Left renal pelvis (tissue), 4 donors: ENCODE measurements around the gene CNTN2. TPM values are rescaled to one million over a fixed set of nuclear protein-coding genes. Genes with fewer than 3 reads are reported as not detected.

Experiments
- DNase-seq, 4 donors: peaks; one replicate each; pipeline ENCODE4 v3.0.0-alpha.2; 2013; ENCODE audit warnings: low read depth in 4 of 4, low spot score in 3 of 4
- polyA plus RNA-seq, 4 donors: library from polyadenylated mRNA; unstranded; fragments of 120-200 nt; gene quantifications; one replicate each; pipeline ENCODE4 v1.2.1, GENCODE V29; 2013; ENCODE audit not compliant: insufficient read length in 4 of 4

The CNTN2 gene
- polyA plus RNA-seq, 4 donors: 0.67 to 1.6 (median 0.78) TPM

GRCh38 chr1:205053296-205053695, 10.3 kb downstream of the CNTN2 start:
- DNase-seq: no peak

GRCh38 chr1:205054013-205054412, 11.0 kb downstream of the CNTN2 start:
- DNase-seq: no peak

GRCh38 chr1:205056188-205056611, 13.2 kb downstream of the CNTN2 start:
- DNase-seq: no peak

GRCh38 chr1:205056956-205057568, 14.1 kb downstream of the CNTN2 start:
- DNase-seq: no peak

GRCh38 chr1:205057808-205058575, 15.0 kb downstream of the CNTN2 start:
- no peak for DNase-seq

GRCh38 chr1:205058853-205059252, 15.8 kb downstream of the CNTN2 start:
- no peak for DNase-seq

GRCh38 chr1:205059660-205060059, 16.6 kb downstream of the CNTN2 start:
- DNase-seq: no peak

- no peak for DNase-seq
Measured at GRCh38 chr1:205060746-205061145, 17.7 kb downstream of the CNTN2 start.

GRCh38 chr1:205061227-205061626, 18.2 kb downstream of the CNTN2 start:
- no peak for DNase-seq

- DNase-seq: peak; percentile 56 to 73 (median 68)
Measured at GRCh38 chr1:205061665-205062069, 18.7 kb downstream of the CNTN2 start.

GRCh38 chr1:205062319-205062718, 19.3 kb downstream of the CNTN2 start:
- no peak for DNase-seq

GRCh38 chr1:205062895-205063294, 19.9 kb downstream of the CNTN2 start:
- no peak for DNase-seq

GRCh38 chr1:205064301-205064700, 21.3 kb downstream of the CNTN2 start:
- no peak for DNase-seq

- no peak for DNase-seq
Measured at GRCh38 chr1:205064741-205065316, 21.8 kb downstream of the CNTN2 start.

- DNase-seq: no peak
Measured at GRCh38 chr1:205065666-205066065, 22.7 kb downstream of the CNTN2 start.

GRCh38 chr1:205066141-205066818, 23.3 kb downstream of the CNTN2 start:
- no peak for DNase-seq

- no peak for DNase-seq
Measured at GRCh38 chr1:205067031-205067430, 24.0 kb downstream of the CNTN2 start.

GRCh38 chr1:205068001-205068400, 25.0 kb downstream of the CNTN2 start:
- no peak for DNase-seq

GRCh38 chr1:205068457-205069040, 25.5 kb downstream of the CNTN2 start:
- DNase-seq: no peak

GRCh38 chr1:205069371-205070125, 26.5 kb downstream of the CNTN2 start:
- no peak for DNase-seq
